Stimulated activated CD8-positive, alpha-beta memory T cell treated with anti-CD3 and anti-CD28 coated beads, Interleukin-4, amount 100 ng/mL, for 48 hours (primary cell): Measurements from ENCODE around the gene HUWE1.
A peak's percentile ranks its signal among the peaks of the same experiment; 100 is the strongest.

Source experiments
- DNase-seq: peaks from one replicate; pipeline ENCODE4 v3.0.0-alpha.2; 2020

Gene HUWE1

DNA sequence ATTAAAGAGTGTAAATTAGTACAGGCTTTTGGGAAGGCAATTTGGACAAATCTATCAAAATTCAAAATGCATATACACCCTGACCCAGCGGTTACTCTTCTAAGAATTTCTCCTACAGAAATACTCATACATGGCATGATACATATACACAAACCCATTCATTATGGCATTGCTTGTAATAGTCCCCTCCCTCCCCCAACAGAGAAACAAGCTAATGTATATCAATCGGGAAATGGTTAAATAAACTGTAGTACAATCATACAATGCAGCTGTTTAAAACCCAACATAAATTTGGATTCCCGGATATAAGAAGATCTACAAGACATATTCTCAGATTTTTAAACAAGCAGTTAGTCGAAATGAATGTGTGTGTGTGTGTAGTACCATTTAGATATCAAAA, 808 bp downstream of the HUWE1 start:
- no peak for DNase-seq

GRCh38 chrX:53684415-53685192, 1.9 kb downstream of the HUWE1 start:
- no peak for DNase-seq

DNA sequence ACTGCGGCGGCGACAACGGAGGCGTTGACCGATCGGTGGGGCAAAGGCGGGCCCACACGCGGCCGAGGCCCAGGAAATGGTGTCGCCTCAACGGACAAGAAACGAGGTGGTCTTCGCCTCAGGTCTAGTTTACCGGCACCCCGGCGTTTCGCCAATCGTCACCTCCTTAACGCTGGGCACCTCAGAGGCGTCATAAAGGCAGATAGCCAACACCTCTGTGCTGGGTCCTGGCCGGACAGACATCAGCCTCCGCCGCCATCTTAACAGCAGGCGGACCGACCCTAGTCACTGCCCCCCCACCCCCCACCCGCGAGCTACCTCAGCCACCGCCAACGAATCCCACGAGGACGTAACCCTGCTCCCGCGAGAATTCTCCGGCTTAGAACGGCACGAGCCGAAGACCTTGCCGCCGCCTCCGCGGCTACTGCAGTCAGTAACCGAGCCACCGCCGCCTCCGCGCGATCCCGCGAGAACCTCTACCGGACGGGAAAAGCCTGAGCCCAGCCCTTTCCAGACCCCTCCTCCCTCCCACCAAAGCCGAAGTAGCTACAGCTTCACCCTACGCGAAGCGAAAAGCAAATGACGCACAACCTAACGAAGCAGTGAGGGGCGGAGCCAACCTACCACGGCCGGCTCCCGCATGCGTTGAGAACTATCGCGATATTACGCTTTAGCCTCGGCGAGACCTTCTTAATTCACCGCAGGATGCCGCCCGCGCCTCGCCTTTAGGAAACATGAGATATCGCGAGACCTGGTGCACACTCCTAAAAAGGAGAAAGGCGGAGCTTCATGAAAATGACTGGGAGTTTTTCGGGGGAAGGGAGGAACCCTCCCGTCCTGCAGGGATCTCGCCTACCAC, 2.7 kb downstream of the HUWE1 start:
- DNase-seq: peak; percentile 89

GRCh38 chrX:53682885-53683555, 3.5 kb downstream of the HUWE1 start:
- peak; percentile 40 for DNase-seq

- DNase-seq: no peak
Observed at GRCh38 chrX:53681661-53682060, 4.9 kb downstream of the HUWE1 start.

- no peak for DNase-seq
Observed at GRCh38 chrX:53678667-53679066, 7.9 kb downstream of the HUWE1 start.

- no peak for DNase-seq
Observed at GRCh38 chrX:53677286-53677685, 9.2 kb downstream of the HUWE1 start.

DNA sequence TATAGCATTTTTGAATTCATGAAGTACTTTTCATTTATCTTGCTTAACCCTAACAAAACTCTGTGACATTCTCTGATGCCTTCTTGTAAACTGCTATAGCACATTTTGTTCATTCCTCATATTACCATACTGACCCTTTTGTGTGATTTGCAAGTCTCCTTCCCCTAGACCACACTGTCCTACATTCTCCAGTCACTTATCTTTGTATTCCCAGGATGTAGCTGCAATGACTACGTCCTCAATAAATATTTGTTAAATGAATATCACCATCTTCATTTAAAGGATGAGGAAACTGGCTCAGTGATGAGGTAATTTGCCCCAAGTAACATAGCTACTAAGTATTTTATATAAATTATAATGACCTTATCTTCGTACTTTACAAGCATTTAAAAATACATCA, 11.9 kb downstream of the HUWE1 start:
- DNase-seq: no peak

DNA sequence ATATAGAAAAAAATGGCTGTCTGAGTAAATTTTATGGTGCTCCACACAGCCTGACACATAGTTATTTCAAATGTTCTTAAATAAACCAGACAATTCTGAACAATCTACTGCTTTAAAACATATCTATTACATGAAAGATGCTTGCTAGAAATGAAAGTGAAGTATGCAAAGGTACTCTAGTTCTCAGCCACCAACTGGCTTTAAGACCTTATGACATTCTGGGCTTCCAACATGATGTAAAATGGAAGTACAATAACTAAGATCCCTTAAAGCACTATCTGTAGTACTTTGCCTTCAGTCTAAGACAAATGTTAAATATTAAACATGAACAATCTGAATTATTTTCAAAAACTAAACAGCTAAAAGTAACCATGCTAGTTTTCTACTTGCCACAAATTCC, 17.3 kb downstream of the HUWE1 start:
- no peak for DNase-seq

GRCh38 chrX:53666171-53666570, 20.3 kb downstream of the HUWE1 start:
- no peak for DNase-seq

DNA sequence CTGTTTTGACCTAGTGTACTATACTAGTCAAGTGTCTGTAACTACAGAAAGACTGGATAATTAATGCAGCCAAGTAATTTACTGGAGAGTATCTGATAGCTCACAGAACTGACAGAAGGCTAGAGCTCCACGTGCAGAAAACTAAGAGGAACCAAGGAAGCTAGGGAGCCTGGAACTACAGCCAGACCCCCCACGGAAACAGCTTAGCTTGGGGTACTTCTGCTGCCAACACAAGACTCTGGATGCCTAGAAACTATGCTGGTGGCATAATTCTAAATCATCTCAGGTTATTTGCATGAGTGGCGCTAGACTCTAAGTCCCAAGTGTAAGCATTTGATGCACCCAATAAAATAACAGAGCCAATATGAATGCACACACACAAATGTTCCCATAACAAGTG, 26.5 kb downstream of the HUWE1 start:
- DNase-seq: no peak

GRCh38 chrX:53659039-53659438, 27.5 kb downstream of the HUWE1 start:
- DNase-seq: no peak

- DNase-seq: no peak
Observed at GRCh38 chrX:53656845-53657244, 29.7 kb downstream of the HUWE1 start.

GRCh38 chrX:53654376-53654775, 32.1 kb downstream of the HUWE1 start:
- DNase-seq: no peak

GRCh38 chrX:53644751-53645150, 41.8 kb downstream of the HUWE1 start:
- DNase-seq: no peak

- no peak for DNase-seq
Observed at GRCh38 chrX:53642337-53642736, 44.2 kb downstream of the HUWE1 start.

DNA sequence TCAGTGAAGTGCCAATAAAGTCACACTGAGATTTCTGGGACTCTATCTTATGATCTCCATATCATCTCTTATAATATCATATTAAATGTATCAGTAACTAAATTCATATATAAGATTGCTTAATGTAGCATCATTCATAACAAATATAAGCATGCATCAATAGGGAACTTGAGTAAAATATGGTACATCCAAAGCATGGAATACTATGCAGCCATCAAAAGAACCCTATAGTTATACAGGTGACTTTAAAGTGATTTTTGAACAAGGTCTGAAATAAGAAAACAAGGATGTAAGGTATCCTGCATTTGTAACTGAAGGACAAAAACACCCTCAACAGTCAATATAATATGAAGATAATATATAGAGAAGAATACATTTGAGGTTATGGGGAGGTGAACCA, 47.3 kb downstream of the HUWE1 start:
- no peak for DNase-seq

DNA sequence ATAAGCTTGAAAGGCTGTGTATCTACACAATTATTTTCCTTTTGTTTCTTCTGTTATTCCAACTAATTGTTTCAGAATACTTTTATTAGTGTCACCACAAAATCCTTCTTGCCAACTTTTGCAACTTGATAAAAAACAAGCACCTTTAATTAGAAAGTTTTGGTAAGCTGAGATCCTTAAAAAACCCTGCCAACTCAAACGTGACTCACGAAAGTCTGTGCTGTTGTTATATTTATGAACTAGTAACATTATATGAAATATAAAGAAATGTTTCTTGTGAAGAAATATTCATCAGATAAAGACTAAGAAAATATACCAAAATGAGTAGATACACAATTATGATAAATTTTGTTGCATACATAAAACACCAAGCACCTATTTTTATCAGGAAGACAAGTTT, 49.0 kb downstream of the HUWE1 start:
- no peak for DNase-seq

DNA sequence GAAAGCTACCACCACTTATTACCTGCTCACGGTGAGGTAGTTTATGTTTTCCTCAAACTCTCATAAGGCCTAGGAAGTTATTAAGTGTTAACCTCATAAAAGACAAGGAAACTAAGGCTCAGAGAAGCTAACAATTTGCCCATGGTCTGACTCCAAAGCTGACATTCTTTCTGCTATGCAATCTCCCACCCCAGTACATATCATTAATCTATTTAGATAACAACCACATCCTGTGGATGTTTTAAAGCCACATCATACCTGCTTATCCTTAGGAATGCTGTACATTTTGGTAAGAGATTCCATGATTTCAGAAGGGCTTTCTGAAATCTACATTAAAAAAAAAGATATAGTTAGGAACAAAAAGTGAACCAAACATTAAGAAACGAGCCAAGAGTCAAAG, 55.4 kb downstream of the HUWE1 start:
- DNase-seq: no peak

DNA sequence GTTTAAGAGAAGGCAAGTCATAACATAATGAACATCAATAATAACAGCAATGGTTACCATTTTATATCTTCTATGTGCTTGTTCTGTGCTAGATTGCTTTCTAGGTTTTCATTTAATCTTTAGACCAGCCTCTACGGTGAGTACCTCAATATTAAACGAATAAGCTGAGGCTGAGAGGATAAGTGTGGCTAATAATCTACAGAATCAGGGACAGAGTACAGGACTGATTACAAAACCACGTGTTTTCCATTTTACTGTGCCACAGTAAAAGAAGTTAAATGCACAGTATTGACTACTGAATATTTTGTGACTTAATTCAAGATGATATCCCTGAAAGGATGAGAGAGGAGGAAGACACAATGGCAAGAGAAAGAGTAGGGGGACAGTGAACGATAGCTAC, 56.3 kb downstream of the HUWE1 start:
- DNase-seq: no peak

GRCh38 chrX:53622431-53622830, 64.1 kb downstream of the HUWE1 start:
- DNase-seq: no peak

DNA sequence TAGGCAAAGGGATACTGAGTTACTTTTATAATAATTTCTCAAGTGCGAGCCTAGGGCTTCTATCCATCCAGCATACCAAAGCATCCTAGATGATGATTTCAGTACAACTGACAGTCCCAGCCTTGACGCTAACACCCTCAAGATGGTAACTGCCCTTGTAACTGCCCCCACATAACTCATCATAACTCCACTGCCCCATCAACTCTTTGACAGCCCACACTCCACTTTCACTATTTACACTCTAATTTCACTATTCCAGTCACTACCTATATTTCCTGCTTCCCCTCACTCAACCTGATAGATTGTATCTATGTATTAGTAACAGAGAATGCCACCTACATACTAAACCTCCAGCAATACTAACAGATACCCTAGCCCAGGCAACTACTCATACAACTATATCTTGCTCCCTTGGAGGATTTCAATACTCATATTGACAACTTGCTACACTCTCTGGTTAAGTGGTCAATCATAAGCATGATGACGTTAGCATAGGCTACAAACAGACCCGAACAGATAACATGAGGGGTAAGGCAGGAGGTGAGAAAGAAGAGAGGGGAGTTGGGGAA, 65.0 kb downstream of the HUWE1 start:
- no peak for DNase-seq

- no peak for DNase-seq
Observed at GRCh38 chrX:53616946-53617345, 69.6 kb downstream of the HUWE1 start.
